Liver (tissue), 3 donors: ENCODE results near the gene PIGL.

ENCODE experiments used
- FOXA2 ChIP-seq: IDR thresholded peaks from 2 replicates; pipeline ENCODE4 v1.6.1; 2016; ENCODE audit warnings: antibody characterized with exemption
- GABPA ChIP-seq, 2 donors: IDR thresholded peaks in 1 of 2; conservative IDR thresholded peaks in 1 of 2; 2 replicates each; pipeline ENCODE4 v1.6.1; 2016; ENCODE audit warnings: antibody characterized with exemption in 2 of 2, mild to moderate bottlenecking in 1 of 2, moderate library complexity in 1 of 2
- HNF4A ChIP-seq, 2 donors: conservative IDR thresholded peaks; 2 replicates each; pipeline ENCODE4 v1.6.1; 2016; ENCODE audit warnings: antibody characterized with exemption in 2 of 2, mild to moderate bottlenecking in 2 of 2
- RAD21 ChIP-seq, 2 donors: IDR thresholded peaks; 2 replicates each; pipeline ENCODE4 v1.6.1; 2016; ENCODE audit warnings: antibody characterized with exemption in 2 of 2, mild to moderate bottlenecking in 2 of 2
- RXRA ChIP-seq, 2 donors: IDR thresholded peaks; 2 replicates each; pipeline ENCODE4 v1.6.1; 2017 to 2018; ENCODE audit warnings: antibody characterized with exemption in 2 of 2, mild to moderate bottlenecking in 1 of 2
- SP1 ChIP-seq: IDR thresholded peaks from 2 replicates; pipeline ENCODE4 v1.6.1; 2018; ENCODE audit warnings: antibody characterized with exemption, mild to moderate bottlenecking
- TAF1 ChIP-seq: conservative IDR thresholded peaks from 2 replicates; pipeline ENCODE4 v1.6.1; 2016; ENCODE audit warnings: antibody characterized with exemption, mild to moderate bottlenecking
- YY1 ChIP-seq: IDR thresholded peaks from 2 replicates; pipeline ENCODE4 v1.6.1; 2016; ENCODE audit warnings: antibody characterized with exemption, mild to moderate bottlenecking
- TF ChIP-seq, protein P1 (sequence below): fragments of 150-350 bp; IDR thresholded peaks from 2 replicates; pipeline ENCODE4 v1.5.1; 2017; ENCODE audit warnings: improper control_type of control experiment, low read depth, low read length; ENCODE audit not compliant: missing input control
- TF ChIP-seq, protein P2 (sequence below): IDR thresholded peaks from 2 replicates; pipeline ENCODE4 v1.6.1; 2016; ENCODE audit warnings: antibody characterized with exemption, mild to moderate bottlenecking
- TF ChIP-seq, protein P3 (sequence below): IDR thresholded peaks from 2 replicates; pipeline ENCODE4 v1.6.1; 2016; ENCODE audit warnings: antibody characterized with exemption
- TF ChIP-seq, protein P4 (sequence below): IDR thresholded peaks from 2 replicates; pipeline ENCODE4 v1.6.1; 2016; ENCODE audit warnings: antibody characterized with exemption
- donor health status: healthy.
- donor health status: healthy.

DNA sequence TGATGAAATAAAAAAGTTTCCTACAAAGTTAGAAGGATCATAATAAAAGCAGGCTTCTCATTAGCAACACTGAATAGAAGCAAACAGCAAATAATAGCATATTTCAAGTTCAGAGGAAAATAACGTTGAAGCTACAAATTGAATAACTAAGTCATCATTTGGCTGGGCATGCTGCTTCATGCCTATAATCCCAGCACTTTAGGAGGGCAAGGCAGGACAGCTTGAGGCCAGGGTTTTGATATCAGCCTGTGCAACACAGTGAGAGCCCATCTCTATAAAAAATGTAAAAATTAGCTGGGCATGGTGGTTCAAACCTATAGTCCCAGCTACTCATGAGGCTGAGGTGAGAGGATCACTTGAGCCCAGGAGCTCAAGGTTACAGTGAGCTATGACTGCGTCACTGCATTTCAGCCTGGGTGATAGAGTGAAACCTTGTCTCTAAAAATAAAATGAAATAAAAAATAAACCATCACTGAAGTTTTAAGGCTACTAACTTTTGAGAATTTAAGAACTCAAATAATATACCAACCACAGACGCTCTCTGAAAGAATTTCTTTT lies 27.1 kb upstream of the PIGL start:
- no peak for TF ChIP-seq GABPA (IDR thresholded peaks at IDR 0.05 in 1 of 2, conservative IDR thresholded peaks at IDR 0.05 in 1 of 2)
- no peak for TF ChIP-seq YY1
- TF ChIP-seq, protein P1, sequence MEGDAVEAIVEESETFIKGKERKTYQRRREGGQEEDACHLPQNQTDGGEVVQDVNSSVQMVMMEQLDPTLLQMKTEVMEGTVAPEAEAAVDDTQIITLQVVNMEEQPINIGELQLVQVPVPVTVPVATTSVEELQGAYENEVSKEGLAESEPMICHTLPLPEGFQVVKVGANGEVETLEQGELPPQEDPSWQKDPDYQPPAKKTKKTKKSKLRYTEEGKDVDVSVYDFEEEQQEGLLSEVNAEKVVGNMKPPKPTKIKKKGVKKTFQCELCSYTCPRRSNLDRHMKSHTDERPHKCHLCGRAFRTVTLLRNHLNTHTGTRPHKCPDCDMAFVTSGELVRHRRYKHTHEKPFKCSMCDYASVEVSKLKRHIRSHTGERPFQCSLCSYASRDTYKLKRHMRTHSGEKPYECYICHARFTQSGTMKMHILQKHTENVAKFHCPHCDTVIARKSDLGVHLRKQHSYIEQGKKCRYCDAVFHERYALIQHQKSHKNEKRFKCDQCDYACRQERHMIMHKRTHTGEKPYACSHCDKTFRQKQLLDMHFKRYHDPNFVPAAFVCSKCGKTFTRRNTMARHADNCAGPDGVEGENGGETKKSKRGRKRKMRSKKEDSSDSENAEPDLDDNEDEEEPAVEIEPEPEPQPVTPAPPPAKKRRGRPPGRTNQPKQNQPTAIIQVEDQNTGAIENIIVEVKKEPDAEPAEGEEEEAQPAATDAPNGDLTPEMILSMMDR = no peak
- TF ChIP-seq RXRA (IDR thresholded peaks at IDR 0.05) = no peak
- TF ChIP-seq FOXA2 = no peak
- TF ChIP-seq, protein P2, sequence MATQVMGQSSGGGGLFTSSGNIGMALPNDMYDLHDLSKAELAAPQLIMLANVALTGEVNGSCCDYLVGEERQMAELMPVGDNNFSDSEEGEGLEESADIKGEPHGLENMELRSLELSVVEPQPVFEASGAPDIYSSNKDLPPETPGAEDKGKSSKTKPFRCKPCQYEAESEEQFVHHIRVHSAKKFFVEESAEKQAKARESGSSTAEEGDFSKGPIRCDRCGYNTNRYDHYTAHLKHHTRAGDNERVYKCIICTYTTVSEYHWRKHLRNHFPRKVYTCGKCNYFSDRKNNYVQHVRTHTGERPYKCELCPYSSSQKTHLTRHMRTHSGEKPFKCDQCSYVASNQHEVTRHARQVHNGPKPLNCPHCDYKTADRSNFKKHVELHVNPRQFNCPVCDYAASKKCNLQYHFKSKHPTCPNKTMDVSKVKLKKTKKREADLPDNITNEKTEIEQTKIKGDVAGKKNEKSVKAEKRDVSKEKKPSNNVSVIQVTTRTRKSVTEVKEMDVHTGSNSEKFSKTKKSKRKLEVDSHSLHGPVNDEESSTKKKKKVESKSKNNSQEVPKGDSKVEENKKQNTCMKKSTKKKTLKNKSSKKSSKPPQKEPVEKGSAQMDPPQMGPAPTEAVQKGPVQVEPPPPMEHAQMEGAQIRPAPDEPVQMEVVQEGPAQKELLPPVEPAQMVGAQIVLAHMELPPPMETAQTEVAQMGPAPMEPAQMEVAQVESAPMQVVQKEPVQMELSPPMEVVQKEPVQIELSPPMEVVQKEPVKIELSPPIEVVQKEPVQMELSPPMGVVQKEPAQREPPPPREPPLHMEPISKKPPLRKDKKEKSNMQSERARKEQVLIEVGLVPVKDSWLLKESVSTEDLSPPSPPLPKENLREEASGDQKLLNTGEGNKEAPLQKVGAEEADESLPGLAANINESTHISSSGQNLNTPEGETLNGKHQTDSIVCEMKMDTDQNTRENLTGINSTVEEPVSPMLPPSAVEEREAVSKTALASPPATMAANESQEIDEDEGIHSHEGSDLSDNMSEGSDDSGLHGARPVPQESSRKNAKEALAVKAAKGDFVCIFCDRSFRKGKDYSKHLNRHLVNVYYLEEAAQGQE = no peak
- no peak for TF ChIP-seq TAF1
- TF ChIP-seq, protein P3, sequence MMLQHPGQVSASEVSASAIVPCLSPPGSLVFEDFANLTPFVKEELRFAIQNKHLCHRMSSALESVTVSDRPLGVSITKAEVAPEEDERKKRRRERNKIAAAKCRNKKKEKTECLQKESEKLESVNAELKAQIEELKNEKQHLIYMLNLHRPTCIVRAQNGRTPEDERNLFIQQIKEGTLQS = no peak
- TF ChIP-seq HNF4A (conservative IDR thresholded peaks at IDR 0.05) = no peak
- no peak for TF ChIP-seq RAD21 (IDR thresholded peaks at IDR 0.05)
- TF ChIP-seq, protein P4, sequence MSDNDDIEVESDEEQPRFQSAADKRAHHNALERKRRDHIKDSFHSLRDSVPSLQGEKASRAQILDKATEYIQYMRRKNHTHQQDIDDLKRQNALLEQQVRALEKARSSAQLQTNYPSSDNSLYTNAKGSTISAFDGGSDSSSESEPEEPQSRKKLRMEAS = no peak
- TF ChIP-seq SP1 = no peak
